ENCODE measurements around the gene HES3. TPM values are rescaled to one million over a fixed set of nuclear protein-coding genes. Genes with fewer than 3 reads are reported as not detected.
A peak's percentile ranks its signal among the peaks of the same experiment; 100 is the strongest.

Gene HES3
- total and polyA plus RNA-seq, 2 of the 4 experiments (the other 2 are of a cell fraction), result not detected

- H3K14ac ChIP-seq (replicated peaks; ENCODE audit: low read depth, low read length), result peak overlapping the region; percentile 31; the same call in 1 of the 2 replicates
- H3K4me3 ChIP-seq (ENCODE audit: insufficient read depth, low read depth, low read length), result peak overlapping the region; percentile 98
- peak overlapping the region; percentile 55; the same call in 1 of the 2 replicates for H3K56ac ChIP-seq (ENCODE audit: extremely low read depth, insufficient read depth, low read length)
- no peak overlapping the region; the same call in 1 of the 2 replicates for H3K4ac ChIP-seq (ENCODE audit: low read depth, low read length)
- H2AK9ac ChIP-seq (replicated peaks; ENCODE audit: low read depth, low read length, poor library complexity), result peak overlapping the region; percentile 88
- H4K91ac ChIP-seq (ENCODE audit: insufficient read depth, low read depth, low read length), result no peak overlapping the region
- peaks cover 29 to 31% of the 10 kb centered on the region in 2 experiments for H3K79me1 ChIP-seq (ENCODE audit: low read depth in 1 of 2, low read length in 2 of 2)
- no peak overlapping the region for H4K5ac ChIP-seq (ENCODE audit: low read depth, low read length)
- no peak overlapping the region for H2BK20ac ChIP-seq (ENCODE audit: low read depth, low read length)
- in situ Hi-C loops (cut with MboI; ENCODE audit: low sequenced_read_pairs), result no loop called here
- DNase-seq (peak; percentile 45), ATAC-seq (ENCODE audit: low read depth) (peak; percentile 5; the same call in 1 of the 2 replicates)
- WGBS, 2 experiments (ENCODE audit: extremely low coverage in 2 of 2, insufficient read length in 1 of 2), result 28% methylated on average over 7 of the region's 20 CpGs; no CpG with 5 or more reads in 1 of the 2 experiments
- dilution Hi-C loops (cut with HindIII; ENCODE audit: low sequenced_read_pairs, unreplicated experiment), result no loop called here
- peak overlapping the region; percentile 81 for H3K9ac ChIP-seq (ENCODE audit: low read depth, low read length)
- CTCF ChIA-PET, result interaction anchor here (0.6 to 1.7 kb wide), 3 partner anchors 9 to 11 kb away, joined by 3 to 5 read pairs (median 4); no protein-coding TSS in a partner anchor
- no peaks in the 10 kb centered on the region; the same call in 1 of the 2 replicates for H3K9me1 ChIP-seq (ENCODE audit: insufficient read depth, low read length)
- H3K4me1 ChIP-seq (ENCODE audit: control insufficient read depth, insufficient read depth, low read length), result peaks cover 4% of the 10 kb centered on the region; the same call in 1 of the 2 replicates
- peaks cover 19% of the 10 kb centered on the region for H3K36me3 ChIP-seq (ENCODE audit: control insufficient read depth, insufficient read depth, low read length)
- TF ChIP-seq RAD21 (IDR thresholded peaks at IDR 0.05; ENCODE audit: low read length) (no peak), SMC3 (IDR thresholded peaks at IDR 0.05; ENCODE audit: low read depth, low read length) (no peak), RFX5 (IDR thresholded peaks at IDR 0.05; ENCODE audit: low read depth, low read length) (no peak)
- peak overlapping the region; percentile 83 for H3K23ac ChIP-seq (ENCODE audit: low read depth, low read length)
- POLR2A ChIA-PET (ENCODE audit: unreplicated experiment), result no interaction called here
- H2BK120ac ChIP-seq (ENCODE audit: low read depth, low read length), result no peak overlapping the region
- H2BK5ac ChIP-seq (ENCODE audit: low read depth, low read length, poor library complexity, severe bottlenecking), result no peak overlapping the region
- H3K27ac ChIP-seq (ENCODE audit: insufficient read depth, low read length), result peak overlapping the region; percentile 7; the same call in 1 of the 2 replicates
- H4K20me1 ChIP-seq (ENCODE audit: insufficient read depth, low read length), result peaks cover 4% of the 10 kb centered on the region; the same call in 1 of the 2 replicates
- peak overlapping the region; percentile 64 for H2AFZ ChIP-seq (replicated peaks; ENCODE audit: low read length, poor library complexity)
- peak overlapping the region; percentile 11 to 93; a peak in 2 of 4 replicates for H4K8ac ChIP-seq (ENCODE audit: low read depth in 2 of 2, low read length in 2 of 2)
- peak overlapping the region; percentile 100 for H3K4me2 ChIP-seq (ENCODE audit: low read depth, low read length)
- H3K9me3 ChIP-seq (ENCODE audit: control insufficient read depth, insufficient read depth, low read length), result no peaks in the 10 kb centered on the region
- peak overlapping the region; percentile 36 for H2AK5ac ChIP-seq (ENCODE audit: low read depth, low read length)
- H3K27me3 ChIP-seq (ENCODE audit: control insufficient read depth, insufficient read depth, low read length), result peaks cover 9% of the 10 kb centered on the region
- intact Hi-C loops (cut with micrococcal nuclease), result loop anchor here (2.0 kb wide), 1 partner anchor 36 kb away; the partner anchor contains the start of gene RPL22
- BruUV-seq (replicated peaks), result no TSS peak
- H3K18ac ChIP-seq (ENCODE audit: low read depth, low read length), result no peak overlapping the region
- no peak overlapping the region for H2BK15ac ChIP-seq (ENCODE audit: low read depth, low read length)
Measured at GRCh38 chr1:6234502-6235295, 9.3 kb upstream of the HES3 start.

Measured in IMR-90 (cell line).